LNCaP clone FGC (cell line): ENCODE results near the gene SMIM11.
"Not testable (repeated sequence)": the region's sequence is repeated elsewhere in the genome, so short reads cannot be mapped to it uniquely, and the experiment has no call there.

Experiments used
- DNase-seq: peaks from one replicate; pipeline ENCODE4 v3.0.0-alpha.2; 2011; ENCODE audit warnings: low read depth
- H3K4me3 ChIP-seq: 2 replicates; pipeline ENCODE4 v1.5.1; 2011; ENCODE audit warnings: mild to moderate bottlenecking, low read depth, low read length, control low read depth
- TF ChIP-seq, protein P1 (sequence below): IDR thresholded peaks from 2 replicates; pipeline ENCODE4 v1.5.1; 2012; ENCODE audit warnings: mild to moderate bottlenecking; ENCODE audit not compliant: control insufficient read depth, insufficient read depth; ENCODE audit errors: extremely low read depth

Gene SMIM11

DNA sequence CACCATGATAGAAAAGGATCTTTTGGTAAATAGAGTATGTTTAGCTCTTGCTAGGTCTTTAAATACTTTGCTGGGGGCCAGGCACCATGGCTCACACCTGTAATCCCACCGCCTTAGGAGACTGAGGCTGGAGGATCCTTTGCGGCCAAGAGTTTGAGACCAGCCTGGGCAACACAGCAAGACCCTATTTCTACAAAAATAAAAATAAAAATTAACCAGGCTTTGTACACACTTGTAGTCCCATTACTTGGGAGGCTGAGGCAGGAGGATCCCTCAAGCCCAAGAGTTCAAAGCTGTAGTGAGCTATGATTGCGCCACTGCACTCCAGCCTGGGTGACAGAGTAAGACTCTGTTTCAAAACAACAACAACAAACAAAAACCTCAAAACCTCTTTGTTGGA is 12.6 kb upstream of the SMIM11 start:
- no peak overlapping the region for H3K4me3 ChIP-seq
- no peak for DNase-seq
- TF ChIP-seq, protein P1, sequence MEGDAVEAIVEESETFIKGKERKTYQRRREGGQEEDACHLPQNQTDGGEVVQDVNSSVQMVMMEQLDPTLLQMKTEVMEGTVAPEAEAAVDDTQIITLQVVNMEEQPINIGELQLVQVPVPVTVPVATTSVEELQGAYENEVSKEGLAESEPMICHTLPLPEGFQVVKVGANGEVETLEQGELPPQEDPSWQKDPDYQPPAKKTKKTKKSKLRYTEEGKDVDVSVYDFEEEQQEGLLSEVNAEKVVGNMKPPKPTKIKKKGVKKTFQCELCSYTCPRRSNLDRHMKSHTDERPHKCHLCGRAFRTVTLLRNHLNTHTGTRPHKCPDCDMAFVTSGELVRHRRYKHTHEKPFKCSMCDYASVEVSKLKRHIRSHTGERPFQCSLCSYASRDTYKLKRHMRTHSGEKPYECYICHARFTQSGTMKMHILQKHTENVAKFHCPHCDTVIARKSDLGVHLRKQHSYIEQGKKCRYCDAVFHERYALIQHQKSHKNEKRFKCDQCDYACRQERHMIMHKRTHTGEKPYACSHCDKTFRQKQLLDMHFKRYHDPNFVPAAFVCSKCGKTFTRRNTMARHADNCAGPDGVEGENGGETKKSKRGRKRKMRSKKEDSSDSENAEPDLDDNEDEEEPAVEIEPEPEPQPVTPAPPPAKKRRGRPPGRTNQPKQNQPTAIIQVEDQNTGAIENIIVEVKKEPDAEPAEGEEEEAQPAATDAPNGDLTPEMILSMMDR, result no peak

DNA sequence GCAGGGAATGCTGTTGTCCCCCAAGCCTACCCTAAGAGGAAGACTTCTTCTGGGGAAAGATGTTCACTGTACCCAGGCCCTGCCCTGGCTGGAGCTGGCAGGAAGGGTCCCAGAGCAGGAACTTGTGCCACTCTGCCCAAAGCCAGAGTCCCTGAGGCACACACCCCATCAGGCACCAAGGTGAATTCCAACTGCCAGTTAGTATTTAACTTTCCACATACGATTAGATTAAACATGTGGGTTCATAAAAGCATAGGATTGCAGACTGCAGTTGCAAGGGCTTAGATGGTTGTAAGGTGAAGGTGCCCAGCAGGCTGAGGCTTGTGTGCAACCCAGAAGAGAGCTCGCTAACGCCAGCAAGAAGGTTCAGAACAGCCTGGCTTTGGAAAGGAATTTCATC is 11.6 kb upstream of the SMIM11 start, which contains the start of gene KCNE2:
KCNE2 (plus strand) TSS at position 274 of the 400 bp plus-strand sequence. CDS start 6,473 bp downstream, outside the sequence.
- TF ChIP-seq, protein P1, result no peak
- H3K4me3 ChIP-seq, result no peak within 1 kb of the TSS
- DNase-seq, result no peak

DNA sequence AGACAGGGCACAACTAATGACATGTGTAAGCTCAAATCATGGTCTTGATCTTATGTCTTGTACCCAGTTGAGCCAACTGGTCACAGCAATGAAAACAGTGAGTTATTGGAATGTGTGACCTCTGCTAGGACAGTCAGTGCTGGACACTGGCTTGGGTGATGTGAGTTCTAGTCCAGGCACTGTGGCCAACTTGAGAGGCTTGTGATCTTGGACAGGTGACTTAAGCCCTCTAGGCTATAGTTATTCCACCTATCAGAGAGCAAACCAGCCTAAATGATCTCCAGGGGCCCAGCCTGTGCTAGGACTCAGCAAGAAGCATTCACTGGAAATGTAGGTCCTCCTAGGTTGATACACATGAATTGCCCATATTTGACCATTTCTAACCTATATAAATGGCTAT is 10.4 kb upstream of the SMIM11 start:
- TF ChIP-seq, protein P1, result no peak

DNA sequence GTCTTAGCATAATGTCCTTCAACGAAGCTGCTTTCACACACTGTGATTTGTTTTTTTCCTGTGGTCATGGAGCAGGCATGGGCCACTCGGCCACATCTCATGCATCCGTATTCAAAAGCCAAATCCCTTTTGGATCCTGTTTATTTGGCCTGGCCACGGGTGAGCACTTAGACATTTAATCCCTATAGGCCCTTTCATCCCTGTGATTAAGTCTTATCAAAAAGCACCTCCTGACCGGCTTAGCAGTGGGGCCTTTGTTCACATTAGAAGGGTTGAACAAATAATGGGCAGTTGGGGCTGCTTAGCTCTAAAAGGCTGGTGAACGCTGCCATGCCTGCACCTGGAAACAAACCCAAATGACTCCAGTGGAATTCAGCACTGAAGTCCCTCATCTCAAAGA is 9.5 kb upstream of the SMIM11 start:
- no peak for DNase-seq
- TF ChIP-seq, protein P1, result no peak
- no peak overlapping the region for H3K4me3 ChIP-seq

More for the DNA sequence above, 10.4 kb upstream of the SMIM11 start:
- no peak for DNase-seq
- no peak overlapping the region for H3K4me3 ChIP-seq

DNA sequence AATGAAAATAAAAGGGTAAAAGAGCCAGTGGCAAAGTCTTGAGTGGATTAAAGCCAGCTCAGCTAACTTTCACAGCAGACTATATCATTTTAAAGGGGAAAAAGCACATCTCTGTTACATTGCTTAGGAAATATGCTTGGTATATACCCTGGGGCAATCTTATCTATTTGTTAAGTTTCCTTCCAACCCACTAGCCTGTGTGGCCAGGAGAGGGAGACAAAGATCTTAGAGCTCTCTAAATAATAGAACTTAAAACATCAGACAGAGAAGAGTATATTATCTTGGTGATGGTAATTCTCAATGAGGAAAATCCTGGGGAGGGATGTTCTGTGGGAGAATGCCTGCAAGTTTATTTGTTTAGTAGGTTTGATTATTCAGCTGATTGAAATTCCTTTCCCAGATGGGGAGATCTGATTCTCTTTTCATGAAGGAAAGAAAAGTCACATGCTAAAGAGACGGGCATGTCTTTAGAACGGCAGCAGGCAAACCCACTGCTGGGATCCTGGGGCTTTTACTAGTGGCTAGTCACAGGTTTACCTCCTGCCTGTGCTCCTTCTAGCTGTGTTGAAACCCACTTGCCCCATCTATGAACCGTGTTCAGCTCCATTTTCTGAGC is 7.9 kb upstream of the SMIM11 start:
- no peak overlapping the region for H3K4me3 ChIP-seq
- TF ChIP-seq, protein P1, result peak; percentile 75
- peak; percentile 58 for DNase-seq

DNA sequence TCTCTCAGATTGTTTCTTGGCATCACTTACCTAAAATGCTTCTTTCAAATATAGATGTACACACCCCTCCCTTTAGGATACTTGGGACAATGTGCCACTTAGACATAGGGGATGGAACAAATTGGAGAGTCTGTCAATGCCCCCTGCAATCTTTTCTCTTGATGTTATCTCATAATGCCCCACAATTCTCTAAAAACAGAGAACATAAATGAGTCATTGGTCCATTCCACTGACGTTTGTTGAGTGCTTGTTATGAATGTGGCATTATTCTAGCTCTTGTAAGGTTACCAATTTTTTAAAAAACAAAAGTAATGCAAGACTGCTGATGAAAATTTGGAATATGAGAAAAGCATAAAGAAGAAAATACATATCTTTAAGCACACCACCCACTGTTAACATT is 5.6 kb upstream of the SMIM11 start:
- TF ChIP-seq, protein P1, result no peak
- no peak overlapping the region for H3K4me3 ChIP-seq
- DNase-seq, result no peak

DNA sequence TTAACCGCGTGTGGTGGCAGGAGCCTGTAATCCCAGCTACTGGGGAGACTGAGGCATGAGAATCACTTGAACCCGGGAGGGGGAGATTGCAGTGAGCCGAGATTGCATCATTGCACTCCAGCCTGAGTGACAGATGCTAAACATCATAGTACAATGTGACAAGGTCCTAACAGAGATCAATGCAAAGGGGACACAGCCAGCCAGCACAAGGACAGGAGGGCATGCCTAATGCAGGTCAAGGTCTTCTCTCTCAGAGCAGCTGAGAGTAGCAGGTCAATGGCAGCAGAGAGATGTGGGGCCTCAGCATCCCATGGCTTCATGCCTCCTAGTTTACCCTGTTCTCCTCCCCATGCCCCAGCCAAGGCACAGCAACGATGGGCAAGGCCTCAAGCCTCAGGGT is 3.0 kb upstream of the SMIM11 start:
- no peak overlapping the region for H3K4me3 ChIP-seq
- TF ChIP-seq, protein P1, result no peak
- no peak for DNase-seq

DNA sequence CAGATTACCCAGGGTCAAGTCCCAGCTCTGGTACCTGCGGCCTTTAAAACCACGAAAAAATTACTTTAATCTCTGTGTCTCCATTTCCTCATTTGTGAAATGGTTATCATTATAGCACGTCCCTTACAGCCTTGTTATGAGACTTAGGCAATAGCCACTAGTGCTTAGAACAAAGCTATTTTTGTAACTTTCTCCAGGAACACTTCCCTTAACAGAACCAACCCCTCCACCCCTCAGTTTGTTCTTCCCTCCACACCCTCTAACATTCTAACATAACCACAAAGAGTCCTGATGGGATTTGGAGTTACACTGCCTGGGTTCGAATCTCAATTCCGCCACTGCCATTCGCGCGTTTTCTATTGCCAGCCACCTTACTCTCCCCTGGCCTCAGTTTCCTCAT is 845 bp upstream of the SMIM11 start:
- DNase-seq, H3K4me3 ChIP-seq: not testable (repeated sequence)

DNA sequence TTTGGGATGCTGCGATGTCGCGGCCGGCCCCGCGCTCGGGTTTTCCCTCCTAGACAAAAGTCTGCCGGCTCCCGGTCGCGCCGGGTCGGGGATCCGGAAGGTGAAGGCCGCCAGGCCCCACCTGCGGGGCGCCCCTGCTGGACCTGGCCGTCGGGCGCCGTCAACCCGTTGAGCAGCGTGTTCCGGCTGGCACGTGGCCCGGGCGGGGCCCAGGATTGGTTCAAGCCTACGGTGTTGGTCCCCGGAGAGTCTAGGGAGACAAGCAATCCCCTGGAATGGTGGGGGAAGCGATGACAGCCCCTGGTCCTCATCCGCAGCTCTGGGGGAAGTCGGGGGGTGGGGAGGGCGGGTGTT is 289 bp downstream of the SMIM11 start:
- DNase-seq, result not testable (repeated sequence)

DNA sequence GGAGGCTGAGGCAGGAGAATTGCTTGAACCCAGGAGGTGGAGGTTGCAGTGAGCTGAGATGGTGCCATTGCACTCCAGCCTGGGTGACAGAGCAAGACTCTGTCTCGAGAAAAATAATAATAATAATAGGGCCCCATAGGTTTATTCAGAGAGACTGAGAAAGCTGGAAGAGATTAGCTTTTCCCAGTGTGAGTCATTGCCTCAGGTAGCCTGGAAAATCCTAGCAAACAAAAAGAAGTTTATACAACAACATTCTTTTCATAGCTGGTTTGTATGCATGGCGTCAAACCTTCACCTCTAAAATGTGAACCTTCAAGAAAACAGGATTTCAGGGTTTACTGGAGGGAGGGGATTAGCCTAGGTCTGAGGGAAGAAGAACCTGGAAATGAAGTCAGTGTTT is 7.8 kb downstream of the SMIM11 start:
- not testable (repeated sequence) for H3K4me3 ChIP-seq

More for the DNA sequence above, 289 bp downstream of the SMIM11 start:
- H3K4me3 ChIP-seq, result not testable (repeated sequence)

More for the DNA sequence above, 7.8 kb downstream of the SMIM11 start:
- DNase-seq, result not testable (repeated sequence)
